Upper lobe of left lung (tissue), 4 donors: ENCODE data around the gene BCAS1.

ENCODE experiments used
- CTCF ChIP-seq, 6 experiments: fragments of 450-650 bp in 4 of 6; fragments of 200-600 bp in 2 of 6; sonication (generic) in 2 of 6; IDR thresholded peaks; one replicate each; pipeline ENCODE4 v1.5.1; 2016 to 2019; ENCODE audit warnings: antibody characterized with exemption in 6 of 6
- EP300 ChIP-seq, 4 donors: sonication (generic); formaldehyde crosslinking; IDR thresholded peaks; one replicate each; pipeline ENCODE4 v1.5.1; 2017; ENCODE audit warnings: antibody characterized with exemption in 4 of 4, control low read depth in 2 of 4
- POLR2A ChIP-seq, 4 donors: fragments of 450-650 bp; IDR thresholded peaks; one replicate each; pipeline ENCODE4 v1.5.1; 2016 to 2017; ENCODE audit warnings: antibody characterized with exemption in 4 of 4, mild to moderate bottlenecking in 2 of 4

GRCh38 chr20:54088430-54088829 is 18.0 kb upstream of the BCAS1 start:
- TF ChIP-seq CTCF (IDR thresholded peaks at IDR 0.05) (no peak), POLR2A (IDR thresholded peaks at IDR 0.05) (no peak), EP300 (IDR thresholded peaks at IDR 0.05) (no peak)
